Tibial artery (tissue), 4 donors: ENCODE results near the gene SEMA4B.
A peak's percentile ranks its signal among the peaks of the same experiment; 100 is the strongest.
"Not testable (repeated sequence)": the region's sequence is repeated elsewhere in the genome, so short reads cannot be mapped to it uniquely, and the experiment has no call there.

Experiments used
- DNase-seq, 2 donors: peaks; one replicate each; pipeline ENCODE4 v3.0.0-alpha.2; 2019
- H3K27ac ChIP-seq, 2 donors: fragments of 200-600 bp; sonication (generic) in 1 of 2; 1 replicate in 1 of 2; 2 replicates in 1 of 2; pipeline ENCODE4 v1.5.1; 2018 to 2019; ENCODE audit warnings: mild to moderate bottlenecking in 1 of 2
- H3K27me3 ChIP-seq, 2 donors: fragments of 200-600 bp; sonication (generic) in 1 of 2; one replicate each; pipeline versions ENCODE4 v1.5.1 to v1.6.0; 2016 to 2019
- H3K36me3 ChIP-seq, 3 donors: fragments of 200-600 bp; sonication (generic) in 2 of 3; one replicate each; pipeline ENCODE4 v1.5.1; 2016 to 2019; ENCODE audit warnings: mild to moderate bottlenecking in 2 of 3
- H3K4me1 ChIP-seq, 4 donors: fragments of 200-600 bp; sonication (generic) in 2 of 4; 1 replicate in 3 of 4; 2 replicates in 1 of 4; pipeline ENCODE4 v1.5.1; 2016 to 2019
- H3K4me3 ChIP-seq, 2 donors: fragments of 200-600 bp; sonication (generic) in 1 of 2; 1 replicate in 1 of 2; 2 replicates in 1 of 2; pipeline ENCODE4 v1.5.1; 2018 to 2019; ENCODE audit warnings: mild to moderate bottlenecking in 2 of 2
- H3K9me3 ChIP-seq, 3 donors: fragments of 200-600 bp; sonication (generic) in 1 of 3; one replicate each; pipeline ENCODE4 v1.5.1; 2016 to 2019
- intact Hi-C: fragments of 100-400 bp; cut with DNase I; formaldehyde crosslinking; loops from one replicate; pipeline ENCODE4 v1.15.0; 2023; ENCODE audit warnings: low total_unique reads
- TF ChIP-seq, protein P1 (sequence below), 2 experiments: fragments of 200-600 bp in 1 of 2; fragments of 450-650 bp in 1 of 2; IDR thresholded peaks; one replicate each; pipeline ENCODE4 v1.5.1; 2017 to 2019; ENCODE audit warnings: antibody characterized with exemption in 2 of 2, mild to moderate bottlenecking in 1 of 2, moderate library complexity in 1 of 2

Gene SEMA4B

GRCh38 chr15:90259524-90259923, 58.4 kb downstream of the SEMA4B start:
- H3K4me1 ChIP-seq: peaks cover 0 to 5% (median 2%) of the 10 kb centered on the region in 4 donors
- no peak overlapping the region for H3K27ac ChIP-seq
- H3K36me3 ChIP-seq: no peaks in the 10 kb centered on the region
- no peak overlapping the region for H3K4me3 ChIP-seq
- H3K27me3 ChIP-seq: peaks cover 0 to 5% of the 10 kb centered on the region in 2 donors
- TF ChIP-seq, protein P1, sequence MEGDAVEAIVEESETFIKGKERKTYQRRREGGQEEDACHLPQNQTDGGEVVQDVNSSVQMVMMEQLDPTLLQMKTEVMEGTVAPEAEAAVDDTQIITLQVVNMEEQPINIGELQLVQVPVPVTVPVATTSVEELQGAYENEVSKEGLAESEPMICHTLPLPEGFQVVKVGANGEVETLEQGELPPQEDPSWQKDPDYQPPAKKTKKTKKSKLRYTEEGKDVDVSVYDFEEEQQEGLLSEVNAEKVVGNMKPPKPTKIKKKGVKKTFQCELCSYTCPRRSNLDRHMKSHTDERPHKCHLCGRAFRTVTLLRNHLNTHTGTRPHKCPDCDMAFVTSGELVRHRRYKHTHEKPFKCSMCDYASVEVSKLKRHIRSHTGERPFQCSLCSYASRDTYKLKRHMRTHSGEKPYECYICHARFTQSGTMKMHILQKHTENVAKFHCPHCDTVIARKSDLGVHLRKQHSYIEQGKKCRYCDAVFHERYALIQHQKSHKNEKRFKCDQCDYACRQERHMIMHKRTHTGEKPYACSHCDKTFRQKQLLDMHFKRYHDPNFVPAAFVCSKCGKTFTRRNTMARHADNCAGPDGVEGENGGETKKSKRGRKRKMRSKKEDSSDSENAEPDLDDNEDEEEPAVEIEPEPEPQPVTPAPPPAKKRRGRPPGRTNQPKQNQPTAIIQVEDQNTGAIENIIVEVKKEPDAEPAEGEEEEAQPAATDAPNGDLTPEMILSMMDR (IDR thresholded peaks at IDR 0.05): no peak
- no peaks in the 10 kb centered on the region for H3K9me3 ChIP-seq
- intact Hi-C loops: no loop called here
- no peak for DNase-seq

- H3K9me3 ChIP-seq, H3K27me3 ChIP-seq, H3K36me3 ChIP-seq, H3K4me3 ChIP-seq, DNase-seq, H3K27ac ChIP-seq, intact Hi-C loops: not testable (repeated sequence)
- peaks cover 0 to 10% (median 4%) of the 10 kb centered on the region in 4 donors for H3K4me1 ChIP-seq
Observed at GRCh38 chr15:90260731-90261130, 59.6 kb downstream of the SEMA4B start.

GRCh38 chr15:90261811-90262210, 60.7 kb downstream of the SEMA4B start:
- TF ChIP-seq, protein P1 (IDR thresholded peaks at IDR 0.05): no peak

DNA sequence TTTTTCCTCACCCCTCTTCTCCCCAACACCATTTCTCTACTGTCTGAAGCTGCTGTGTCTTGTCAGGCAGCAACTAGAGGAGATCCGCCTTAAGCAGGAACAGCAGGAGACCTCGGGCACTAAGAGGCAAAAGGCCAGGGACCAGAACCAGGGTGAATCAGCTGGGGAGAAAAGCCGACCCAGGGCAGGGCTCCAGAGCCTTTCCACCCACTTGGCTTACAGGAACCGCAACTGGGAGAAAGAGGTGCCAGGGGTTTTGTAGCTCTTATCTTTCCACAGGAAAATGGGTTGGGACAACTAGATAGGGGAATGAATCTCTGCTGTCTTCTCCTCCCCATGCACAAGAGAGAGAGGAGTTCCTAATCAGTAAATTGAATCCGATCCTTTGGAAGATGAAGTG, 61.3 kb downstream of the SEMA4B start:
- intact Hi-C loops: no loop called here
- peaks cover 0 to under 1% (median 0%) of the 10 kb centered on the region in 3 donors for H3K36me3 ChIP-seq
- TF ChIP-seq, protein P1 (IDR thresholded peaks at IDR 0.05): no peak
- H3K27me3 ChIP-seq: peaks cover 0 to under 1% of the 10 kb centered on the region in 2 donors
- no peak overlapping the region for H3K27ac ChIP-seq
- no peak overlapping the region for H3K4me3 ChIP-seq
- no peaks in the 10 kb centered on the region for H3K9me3 ChIP-seq
- DNase-seq: no peak
- H3K4me1 ChIP-seq: peaks cover 0 to 19% (median 9%) of the 10 kb centered on the region in 4 donors

More at GRCh38 chr15:90261811-90262210, 60.7 kb downstream of the SEMA4B start:
- no peak for DNase-seq
- no peaks in the 10 kb centered on the region for H3K36me3 ChIP-seq
- H3K27me3 ChIP-seq: peaks cover 0 to 5% of the 10 kb centered on the region in 2 donors
- H3K27ac ChIP-seq: no peak overlapping the region
- no peaks in the 10 kb centered on the region for H3K9me3 ChIP-seq
- H3K4me3 ChIP-seq: no peak overlapping the region
- intact Hi-C loops: no loop called here
- H3K4me1 ChIP-seq: peaks cover 0 to 12% (median 6%) of the 10 kb centered on the region in 4 donors

DNA sequence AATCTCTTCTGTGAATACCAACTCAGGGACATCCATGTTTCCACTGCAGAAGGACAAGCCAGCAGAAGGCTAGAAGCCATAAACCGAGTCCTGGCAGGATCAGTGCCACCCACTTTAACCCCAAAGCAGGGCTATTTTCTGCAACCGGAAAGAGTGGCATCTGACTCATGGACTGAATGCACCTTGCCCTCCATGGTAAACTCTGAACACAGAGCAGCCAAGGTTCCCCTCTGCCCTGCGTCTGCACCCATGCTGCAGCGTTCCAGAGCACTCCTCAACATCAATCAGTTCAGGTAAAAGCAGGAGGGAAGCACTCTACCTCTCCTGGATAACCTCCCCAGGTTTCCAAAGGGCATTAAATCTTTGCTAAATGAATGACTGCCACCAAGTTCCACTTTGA, 63.5 kb downstream of the SEMA4B start:
- no peak for DNase-seq
- Histone ChIP-seq H3K27ac (peak overlapping the region; percentile 90 to 95), H3K9me3 (no peaks in the 10 kb centered on the region), H3K4me1 (peaks cover 0 to 40% (median 26%) of the 10 kb centered on the region in 4 donors), H3K36me3 (peaks cover 0 to 12% (median 11%) of the 10 kb centered on the region in 3 donors), H3K27me3 (no peaks in the 10 kb centered on the region), H3K4me3 (peak overlapping the region; percentile 73 to 83)
- TF ChIP-seq, protein P1 (IDR thresholded peaks at IDR 0.05): no peak
- intact Hi-C loops: no loop called here

GRCh38 chr15:90265271-90266060, 64.3 kb downstream of the SEMA4B start, which contains the start of gene NGRN:
Gene NGRN (plus strand): TSS chr15:90265672. CDS start chr15:90265713, 41 bp downstream.
- H3K4me3 ChIP-seq: peak within 1 kb of the TSS; percentile 73 to 83
- peak; percentile 93 to 96 for DNase-seq
- peaks cover 7 to 20% (median 19%) of the 10 kb centered on the region in 3 donors for H3K36me3 ChIP-seq
- no peaks in the 10 kb centered on the region for H3K27me3 ChIP-seq
- H3K9me3 ChIP-seq: no peaks in the 10 kb centered on the region
- peak within 1 kb of the TSS; percentile 90 to 95 for H3K27ac ChIP-seq
- intact Hi-C loops: no loop called here
- TF ChIP-seq, protein P1 (IDR thresholded peaks at IDR 0.05): no peak
- peaks cover 0 to 48% (median 30%) of the 10 kb centered on the region in 4 donors for H3K4me1 ChIP-seq
